Kidney epithelial cell (primary cell): ENCODE data around the gene CDKAL1. TPM values are rescaled to one million over a fixed set of nuclear protein-coding genes. Genes with fewer than 3 reads are reported as not detected.

Source experiments
- DNase-seq: peaks from one replicate; pipeline ENCODE4 v3.0.0-alpha.2; 2010; ENCODE audit warnings: low read depth
- H3K27me3 ChIP-seq: 2 replicates; pipeline ENCODE4 v1.6.0; 2011; ENCODE audit warnings: low read length; ENCODE audit not compliant: control insufficient read depth, insufficient read depth
- H3K36me3 ChIP-seq: 2 replicates; pipeline ENCODE4 v1.5.1; 2011; ENCODE audit warnings: low read length; ENCODE audit not compliant: control insufficient read depth, insufficient read depth
- H3K4me3 ChIP-seq: 2 replicates; pipeline ENCODE4 v1.5.1; 2011; ENCODE audit warnings: low read depth, mild to moderate bottlenecking, control low read depth, low read length
- CTCF ChIP-seq: IDR thresholded peaks from 2 replicates; pipeline ENCODE4 v1.5.1; 2011; ENCODE audit warnings: mild to moderate bottlenecking, moderate library complexity, low read length, control low read depth, inconsistent platforms; ENCODE audit not compliant: insufficient read depth, poor library complexity, severe bottlenecking
- total RNA-seq: library from RNA; depleted of rRNA; stranded (reverse); fragments of >200 nt; gene quantifications from 2 replicates; pipeline ENCODE4 v1.2.3, GENCODE V29; 2015

CDKAL1 gene
- total RNA-seq, 1 donor from 2014 or later, result 15.0 TPM

DNA sequence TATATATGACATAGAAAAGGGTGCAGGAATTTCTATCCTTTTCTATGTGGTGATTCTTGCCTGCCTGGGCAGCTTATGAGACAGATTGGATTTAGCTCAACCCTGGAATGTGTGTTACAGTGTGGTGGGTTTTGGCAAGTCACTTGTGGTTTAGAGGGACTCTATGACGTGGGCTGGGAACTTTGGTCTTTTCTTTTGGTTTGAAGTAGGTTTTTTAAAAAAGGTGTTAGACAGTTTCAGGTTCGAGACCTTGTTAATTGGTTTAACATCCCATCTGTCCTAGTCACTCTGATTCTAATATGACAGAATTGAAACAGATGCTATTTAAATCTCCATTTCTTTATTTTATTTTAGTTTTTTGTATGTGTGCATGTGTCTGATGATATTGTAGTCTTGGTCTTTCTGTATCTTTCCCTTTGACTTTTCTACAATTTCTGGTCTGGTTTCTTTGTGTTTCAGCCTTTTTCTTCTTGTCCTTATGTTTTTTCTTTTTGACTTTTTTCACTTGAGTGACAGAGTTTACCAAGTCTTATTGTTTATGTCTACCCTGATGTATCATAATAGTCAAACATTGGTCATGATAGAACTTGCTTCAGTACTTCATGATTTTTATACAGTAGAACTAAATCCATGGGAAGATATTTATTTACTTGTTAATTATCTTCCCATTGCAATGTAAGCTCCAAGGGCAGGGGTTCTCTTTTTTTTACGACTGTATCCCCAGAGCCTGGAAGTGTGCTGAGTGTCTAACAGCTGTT lies 174.3 kb downstream of the CDKAL1 start:
- Histone ChIP-seq H3K4me3 (no peak overlapping the region), H3K36me3 (no peaks in the 10 kb centered on the region), H3K27me3 (no peaks in the 10 kb centered on the region)
- no peak for DNase-seq
- no peak for TF ChIP-seq CTCF

DNA sequence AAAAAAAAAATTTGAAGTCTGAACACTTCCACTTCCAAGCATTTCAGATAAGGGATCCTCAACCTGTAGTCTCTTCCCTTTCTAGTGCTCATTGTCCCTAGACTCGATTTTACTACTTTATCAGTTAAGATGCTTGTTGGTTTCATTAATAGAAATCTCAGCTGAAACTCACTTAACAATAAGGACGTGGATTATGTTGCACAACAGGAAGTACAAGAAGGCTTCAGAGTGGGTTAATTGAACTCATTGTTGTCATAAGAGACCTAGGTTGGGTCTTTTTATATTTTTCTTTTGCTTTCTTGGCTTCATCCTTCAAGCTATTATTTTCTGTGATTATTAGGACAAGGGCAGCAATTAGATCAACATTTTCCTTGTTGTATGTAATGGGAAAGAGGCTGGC lies 175.2 kb downstream of the CDKAL1 start:
- Histone ChIP-seq H3K27me3 (no peaks in the 10 kb centered on the region), H3K4me3 (no peak overlapping the region), H3K36me3 (no peaks in the 10 kb centered on the region)
- TF ChIP-seq CTCF, result no peak
- no peak for DNase-seq

GRCh38 chr6:20710341-20710740 lies 176.1 kb downstream of the CDKAL1 start:
- H3K36me3 ChIP-seq, result no peaks in the 10 kb centered on the region
- no peak overlapping the region for H3K4me3 ChIP-seq
- no peak for TF ChIP-seq CTCF
- no peak for DNase-seq
- H3K27me3 ChIP-seq, result no peaks in the 10 kb centered on the region

GRCh38 chr6:20711518-20711917 lies 177.3 kb downstream of the CDKAL1 start:
- no peak for TF ChIP-seq CTCF
- DNase-seq, result no peak
- no peak overlapping the region for H3K4me3 ChIP-seq
- H3K27me3 ChIP-seq, result no peaks in the 10 kb centered on the region
- H3K36me3 ChIP-seq, result no peaks in the 10 kb centered on the region

GRCh38 chr6:20712011-20712410 lies 177.8 kb downstream of the CDKAL1 start:
- TF ChIP-seq CTCF, result no peak
- Histone ChIP-seq H3K27me3 (no peaks in the 10 kb centered on the region), H3K36me3 (no peaks in the 10 kb centered on the region), H3K4me3 (no peak overlapping the region)
- no peak for DNase-seq
